Measurements from ENCODE around the gene RBMS1. TPM values are rescaled to one million over a fixed set of nuclear protein-coding genes. Genes with fewer than 3 reads are reported as not detected.

RBMS1 gene
- total and polyA plus RNA-seq, 2 experiments from 2014 or later = 55.5 to 94.8 TPM

- H3K36me3 Mint-ChIP-seq (ENCODE audit: low read depth) = no peaks in the 10 kb centered on the region
- 0 out of 2 replicates have a peak, but pooled peaks cover 2% of the 10 kb centered on the region for H3F3A ChIP-seq (replicated peaks; ENCODE audit: low read depth)
- ATAC-seq (no peak), DNase-seq (ENCODE audit: low spot score) (no peak)
- no peaks in the 10 kb centered on the region; the same call in 1 of the 2 replicates for H3K9me2 ChIP-seq (ENCODE audit: insufficient read depth)
- H3K9me3 Mint-ChIP-seq = no peaks in the 10 kb centered on the region
- H3K79me2 ChIP-seq (replicated peaks; ENCODE audit: insufficient read depth) = no peaks in the 10 kb centered on the region
- H3K4me3 ChIP-seq = no peak overlapping the region
- H3K27me3 Mint-ChIP-seq (ENCODE audit: insufficient read depth, low read depth, poor library complexity) = peaks cover 4% of the 10 kb centered on the region
- H3K27me3 ChIP-seq (ENCODE audit: insufficient read depth) = peaks cover 8% of the 10 kb centered on the region
- TF ChIP-seq ZNF462 (CRISPR knock-in tag; IDR thresholded peaks at IDR 0.05) = no peak
- no peak for TF ChIP-seq NANOG (IDR thresholded peaks at IDR 0.05; ENCODE audit: borderline replicate concordance)
- TF ChIP-seq ZNF331 (CRISPR knock-in tag; IDR thresholded peaks at IDR 0.05; ENCODE audit: low read depth) = no peak
- TF ChIP-seq STAT1 (IDR thresholded peaks at IDR 0.05; ENCODE audit: unreplicated experiment) = no peak
- TF ChIP-seq ZNF114 (CRISPR knock-in tag; IDR thresholded peaks at IDR 0.05) = no peak
- TF ChIP-seq POLR2AphosphoS5 (IDR thresholded peaks at IDR 0.05; ENCODE audit: low read depth) = no peak
- TF ChIP-seq CREB1 (CRISPR knock-in tag; IDR thresholded peaks at IDR 0.05; ENCODE audit: low read depth) = no peak
- no peak for TF ChIP-seq JUNB (IDR thresholded peaks at IDR 0.05; ENCODE audit: unreplicated experiment)
- TF ChIP-seq EZH2phosphoT487 (IDR thresholded peaks at IDR 0.05; ENCODE audit: unreplicated experiment) = no peak
- TF ChIP-seq EZH2 (IDR thresholded peaks at IDR 0.05; ENCODE audit: low read depth, unreplicated experiment) = no peak
- no peak for TF ChIP-seq REST (IDR thresholded peaks at IDR 0.05; ENCODE audit: unreplicated experiment)
- TF ChIP-seq ETS1 (IDR thresholded peaks at IDR 0.05) = no peak
- no peak for TF ChIP-seq CTCF (conservative IDR thresholded peaks at IDR 0.05; ENCODE audit: low read depth in 2 of 2)
- H3K4me3 Mint-ChIP-seq = no peak overlapping the region
- H3K36me3 ChIP-seq (ENCODE audit: insufficient read depth) = no peaks in the 10 kb centered on the region
- H3K27ac ChIP-seq (ENCODE audit: low read depth) = no peak overlapping the region
- H3K4me1 Mint-ChIP-seq = 0 out of 3 replicates have a peak, but pooled peaks cover 3% of the 10 kb centered on the region
- no peak overlapping the region for H3K27ac Mint-ChIP-seq
- no peaks in the 10 kb centered on the region for H3K4me1 ChIP-seq (ENCODE audit: insufficient read depth)
- no peaks in the 10 kb centered on the region for H4K20me1 ChIP-seq (replicated peaks; ENCODE audit: insufficient read depth)
- H2AFZ ChIP-seq = no peak overlapping the region
- no peak overlapping the region for H3K4me2 ChIP-seq
Measured at GRCh38 chr2:160264308-160264707, 229.3 kb downstream of the RBMS1 start.

Measured in GM23338 (cell line).